Natural killer cell treated with Interleukin-12 subunit alpha and Interleukin-12 subunit beta and Interleukin-15 and Interleukin-18, amount 100 ng/mL, for 72 hours (primary cell): Measurements from ENCODE around the gene AKAP13. TPM values are rescaled to one million over a fixed set of nuclear protein-coding genes. Genes with fewer than 3 reads are reported as not detected.
"Not testable (repeated sequence)": the region's sequence is repeated elsewhere in the genome, so short reads cannot be mapped to it uniquely, and the experiment has no call there.

Experiments used
- ATAC-seq, 2 donors: fragments of 150-1000 bp; cut with Tn5 transposase in 1 of 2; sonication (Bioruptor Pico), chemical (Tn5 transposase) in 1 of 2; 2 replicates each; pipeline ENCODE4 v1.10.0; 2021
- DNase-seq: peaks from one replicate; pipeline ENCODE4 v3.0.0; 2022; ENCODE audit warnings: low spot score
- H3K27ac Mint-ChIP-seq, 2 donors: 1 replicate in 1 of 2; 2 replicates in 1 of 2; pipeline ENCODE4 v1.8.0; 2022; ENCODE audit warnings: mixed read lengths in 2 of 2, mild to moderate bottlenecking in 1 of 2, moderate library complexity in 1 of 2
- H3K27me3 Mint-ChIP-seq, 2 donors: 1 replicate in 1 of 2; 2 replicates in 1 of 2; pipeline ENCODE4 v1.8.0; 2022; ENCODE audit warnings: mixed read lengths in 2 of 2
- H3K36me3 Mint-ChIP-seq: one replicate; pipeline ENCODE4 v1.8.0; 2022; ENCODE audit warnings: mixed read lengths
- H3K4me1 Mint-ChIP-seq, 2 donors: 1 replicate in 1 of 2; 2 replicates in 1 of 2; pipeline ENCODE4 v1.8.0; 2022; ENCODE audit warnings: low read depth in 2 of 2, mixed read lengths in 2 of 2, mild to moderate bottlenecking in 1 of 2
- H3K4me3 Mint-ChIP-seq: one replicate; pipeline ENCODE4 v1.8.0; 2022; ENCODE audit warnings: mixed read lengths
- H3K9me3 Mint-ChIP-seq: 2 replicates; pipeline ENCODE4 v1.8.0; 2022; ENCODE audit warnings: mixed read lengths
- total RNA-seq, 2 donors: library from RNA; stranded (reverse); gene quantifications; one replicate each; pipeline ENCODE4 v1.2.3, GENCODE V29; 2022

AKAP13 gene
- total RNA-seq, 2 donors from 2014 or later = 142 to 176 TPM

DNA sequence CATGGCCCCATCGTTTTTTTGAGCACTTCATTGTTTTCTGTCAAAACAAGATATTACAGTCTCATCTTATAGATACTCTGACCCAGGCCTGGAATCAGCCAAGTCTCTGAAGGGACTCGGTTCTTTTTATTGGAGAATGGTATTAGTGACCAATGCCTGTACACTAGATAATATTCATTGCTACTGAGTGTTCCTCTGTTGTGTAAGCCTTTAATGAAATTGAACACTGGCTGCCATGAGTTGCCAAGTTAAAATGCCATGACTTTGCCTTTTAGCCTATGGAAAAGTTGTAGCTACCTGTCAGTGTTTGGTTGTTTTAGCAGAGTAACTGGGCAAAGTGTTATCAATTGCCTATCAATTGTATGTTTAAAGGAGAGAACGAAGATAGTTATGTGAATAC is 134.0 kb downstream of the AKAP13 start:
- DNase-seq = no peak
- Mint-ChIP-seq H3K36me3 (no peaks in the 10 kb centered on the region), H3K9me3 (no peaks in the 10 kb centered on the region), H3K4me3 (no peak overlapping the region), H3K4me1 (peaks cover 6 to 17% of the 10 kb centered on the region in 2 donors), H3K27me3 (no peaks in the 10 kb centered on the region), H3K27ac (no peak overlapping the region)
- no peak for ATAC-seq

GRCh38 chr15:85515212-85515611 is 134.8 kb downstream of the AKAP13 start:
- H3K4me3 Mint-ChIP-seq = no peak overlapping the region
- ATAC-seq = no peak
- H3K27me3 Mint-ChIP-seq = no peaks in the 10 kb centered on the region
- no peaks in the 10 kb centered on the region for H3K9me3 Mint-ChIP-seq
- no peaks in the 10 kb centered on the region for H3K36me3 Mint-ChIP-seq
- no peak for DNase-seq
- H3K27ac Mint-ChIP-seq = no peak overlapping the region
- peaks cover 6 to 17% of the 10 kb centered on the region in 2 donors for H3K4me1 Mint-ChIP-seq

GRCh38 chr15:85517086-85517485 is 136.7 kb downstream of the AKAP13 start:
- Mint-ChIP-seq H3K4me3 (no peak overlapping the region), H3K27me3 (no peaks in the 10 kb centered on the region), H3K9me3 (no peaks in the 10 kb centered on the region), H3K36me3 (no peaks in the 10 kb centered on the region), H3K4me1 (peaks cover 9 to 24% of the 10 kb centered on the region in 2 donors), H3K27ac (no peak overlapping the region)
- no peak for ATAC-seq
- no peak for DNase-seq

- Mint-ChIP-seq H3K4me3 (no peak overlapping the region), H3K9me3 (no peaks in the 10 kb centered on the region), H3K27ac (no peak overlapping the region), H3K4me1 (peaks cover 19 to 29% of the 10 kb centered on the region in 2 donors), H3K36me3 (peaks cover 7% of the 10 kb centered on the region), H3K27me3 (no peaks in the 10 kb centered on the region)
- no peak for DNase-seq
- ATAC-seq = no peak
Measured at GRCh38 chr15:85518979-85519761, 138.8 kb downstream of the AKAP13 start.

DNA sequence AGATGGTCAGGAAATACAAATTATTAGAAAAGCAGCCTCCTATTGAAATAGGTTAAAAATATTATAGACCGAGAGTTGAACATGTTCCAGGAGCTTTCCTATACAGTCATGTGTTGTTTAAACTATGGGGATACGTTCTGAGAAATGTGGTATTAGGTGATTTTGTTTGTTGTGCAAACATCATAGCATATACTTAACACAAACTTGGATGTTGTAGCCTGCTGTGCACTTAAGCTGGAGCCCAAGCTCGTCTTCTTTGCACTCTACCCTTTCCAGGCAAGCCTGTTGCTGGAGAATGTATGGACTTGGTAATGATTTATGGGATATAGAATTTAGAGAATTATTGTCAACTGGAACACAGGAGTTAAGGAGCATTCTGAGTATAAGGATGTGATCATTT is 140.2 kb downstream of the AKAP13 start:
- Mint-ChIP-seq H3K4me3 (no peak overlapping the region), H3K27me3 (no peaks in the 10 kb centered on the region), H3K4me1 (peaks cover 25 to 34% of the 10 kb centered on the region in 2 donors), H3K9me3 (no peaks in the 10 kb centered on the region), H3K27ac (no peak overlapping the region), H3K36me3 (peaks cover 7% of the 10 kb centered on the region)
- ATAC-seq (no peak), DNase-seq (no peak)

GRCh38 chr15:85523530-85523929 is 143.1 kb downstream of the AKAP13 start:
- no peaks in the 10 kb centered on the region for H3K9me3 Mint-ChIP-seq
- H3K27ac Mint-ChIP-seq = peak overlapping the region; percentile 61 to 89
- H3K27me3 Mint-ChIP-seq = no peaks in the 10 kb centered on the region
- peaks cover 7% of the 10 kb centered on the region for H3K36me3 Mint-ChIP-seq
- H3K4me3 Mint-ChIP-seq = peak overlapping the region; percentile 3
- DNase-seq = no peak
- no peak for ATAC-seq
- peaks cover 26 to 30% of the 10 kb centered on the region in 2 donors for H3K4me1 Mint-ChIP-seq

DNA sequence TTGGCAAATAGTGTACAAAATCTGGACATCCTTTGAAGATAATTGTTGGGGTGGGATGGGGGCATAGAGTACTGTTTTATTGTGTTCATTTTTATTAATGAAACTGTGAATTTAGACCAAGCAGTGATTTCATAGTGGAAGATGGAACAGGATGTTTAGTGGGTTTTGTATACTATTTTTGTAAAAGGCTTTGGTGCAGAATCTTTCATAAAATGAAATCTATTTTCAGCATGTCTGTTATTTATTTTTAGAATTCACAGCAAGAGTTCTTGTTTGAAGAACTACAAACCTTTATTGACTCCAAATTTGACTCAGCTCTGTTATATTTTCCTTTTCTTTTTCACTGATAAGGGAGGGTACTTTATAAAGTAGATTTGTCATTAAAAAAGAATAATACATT is 145.4 kb downstream of the AKAP13 start:
- DNase-seq (no peak), ATAC-seq (no peak)
- Mint-ChIP-seq H3K9me3 (no peaks in the 10 kb centered on the region), H3K4me1 (peaks cover 26% of the 10 kb centered on the region in 2 donors), H3K27me3 (no peaks in the 10 kb centered on the region), H3K36me3 (peaks cover 7% of the 10 kb centered on the region), H3K4me3 (no peak overlapping the region), H3K27ac (peak overlapping the region; percentile 51)

DNA sequence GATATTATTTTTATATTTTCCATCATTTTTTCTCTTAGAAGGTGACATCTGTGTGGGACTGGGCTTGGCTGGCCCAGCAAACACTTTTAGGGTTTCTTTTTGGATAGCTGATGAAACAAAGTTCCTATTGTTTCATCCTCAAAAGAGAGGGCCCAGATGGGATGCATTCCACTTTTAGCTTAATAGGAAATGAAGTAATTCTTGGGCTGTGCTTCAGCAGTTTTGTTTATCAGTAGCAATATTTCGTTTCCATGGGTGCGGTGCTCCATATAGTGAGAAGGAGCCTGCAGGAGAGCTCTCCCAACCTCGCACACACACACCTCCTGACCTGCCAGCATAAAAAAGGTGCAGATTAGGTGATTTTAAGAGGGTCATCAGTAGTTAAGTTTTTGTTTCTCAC is 147.5 kb downstream of the AKAP13 start:
- ATAC-seq (no peak), DNase-seq (no peak)
- Mint-ChIP-seq H3K9me3 (no peaks in the 10 kb centered on the region), H3K4me1 (peaks cover 17 to 28% of the 10 kb centered on the region in 2 donors), H3K27me3 (no peaks in the 10 kb centered on the region), H3K36me3 (peaks cover 7% of the 10 kb centered on the region), H3K4me3 (no peak overlapping the region), H3K27ac (no peak overlapping the region)

DNA sequence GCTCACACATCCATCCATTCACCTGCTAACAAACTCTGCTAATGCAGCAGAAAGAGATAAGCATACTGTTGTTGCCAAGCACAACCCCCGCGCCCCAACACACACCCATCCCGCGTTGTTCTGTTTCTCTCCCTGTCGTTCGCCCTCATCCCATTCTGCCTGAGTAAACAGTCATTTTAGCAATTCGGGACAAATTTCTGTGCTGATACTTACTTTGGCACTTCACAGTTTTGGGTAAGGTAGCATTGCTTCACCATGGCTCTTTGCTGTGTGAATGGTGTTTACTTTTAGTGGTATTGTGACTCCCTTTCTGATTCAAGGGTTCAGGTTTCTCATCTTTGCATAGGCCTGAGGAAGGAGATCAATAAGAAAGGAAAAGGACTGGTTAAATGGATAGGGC is 149.7 kb downstream of the AKAP13 start:
- DNase-seq = no peak
- H3K4me3 Mint-ChIP-seq = no peak overlapping the region
- H3K4me1 Mint-ChIP-seq = peaks cover 17 to 31% of the 10 kb centered on the region in 2 donors
- no peaks in the 10 kb centered on the region for H3K36me3 Mint-ChIP-seq
- H3K9me3 Mint-ChIP-seq = no peaks in the 10 kb centered on the region
- no peaks in the 10 kb centered on the region for H3K27me3 Mint-ChIP-seq
- no peak for ATAC-seq
- H3K27ac Mint-ChIP-seq = no peak overlapping the region

- Mint-ChIP-seq H3K9me3 (no peaks in the 10 kb centered on the region), H3K36me3 (no peaks in the 10 kb centered on the region), H3K27ac (no peak overlapping the region), H3K4me3 (no peak overlapping the region), H3K27me3 (no peaks in the 10 kb centered on the region), H3K4me1 (peaks cover 20 to 30% of the 10 kb centered on the region in 2 donors)
- DNase-seq (no peak), ATAC-seq (no peak)
Measured at GRCh38 chr15:85531083-85531482, 150.7 kb downstream of the AKAP13 start.

DNA sequence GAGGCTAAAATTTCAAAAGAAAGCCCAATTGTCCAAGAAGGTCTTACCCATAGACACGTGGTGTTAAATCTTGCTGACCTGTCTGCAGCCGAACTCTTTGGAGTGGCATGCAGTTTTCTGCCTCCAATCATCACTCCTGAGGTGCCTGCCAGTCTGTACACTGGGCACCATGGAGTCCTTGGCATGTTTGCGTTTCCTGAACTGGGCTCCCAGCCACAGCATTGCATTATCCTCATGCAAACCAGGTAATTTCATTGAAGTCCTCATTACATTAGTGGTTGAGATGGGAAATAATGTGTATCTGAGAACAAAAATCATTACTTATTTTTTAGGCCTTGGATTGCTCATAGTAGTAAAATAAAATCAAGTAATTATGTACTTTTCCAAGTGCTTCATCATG is 152.3 kb downstream of the AKAP13 start:
- Mint-ChIP-seq H3K27ac (peak overlapping the region in 1 of 2 donors; percentile 19), H3K36me3 (no peaks in the 10 kb centered on the region), H3K9me3 (no peaks in the 10 kb centered on the region), H3K27me3 (no peaks in the 10 kb centered on the region), H3K4me1 (peaks cover 27 to 30% of the 10 kb centered on the region in 2 donors), H3K4me3 (no peak overlapping the region)
- ATAC-seq (no peak), DNase-seq (no peak)

GRCh38 chr15:85534031-85534430 is 153.6 kb downstream of the AKAP13 start:
- ATAC-seq (peak; percentile 73 to 81), DNase-seq (no peak)
- peaks cover 27 to 30% of the 10 kb centered on the region in 2 donors for H3K4me1 Mint-ChIP-seq
- no peaks in the 10 kb centered on the region for H3K36me3 Mint-ChIP-seq
- H3K9me3 Mint-ChIP-seq = no peaks in the 10 kb centered on the region
- peak overlapping the region; percentile 22 to 42 for H3K27ac Mint-ChIP-seq
- no peaks in the 10 kb centered on the region for H3K27me3 Mint-ChIP-seq
- H3K4me3 Mint-ChIP-seq = peak overlapping the region; percentile 59

DNA sequence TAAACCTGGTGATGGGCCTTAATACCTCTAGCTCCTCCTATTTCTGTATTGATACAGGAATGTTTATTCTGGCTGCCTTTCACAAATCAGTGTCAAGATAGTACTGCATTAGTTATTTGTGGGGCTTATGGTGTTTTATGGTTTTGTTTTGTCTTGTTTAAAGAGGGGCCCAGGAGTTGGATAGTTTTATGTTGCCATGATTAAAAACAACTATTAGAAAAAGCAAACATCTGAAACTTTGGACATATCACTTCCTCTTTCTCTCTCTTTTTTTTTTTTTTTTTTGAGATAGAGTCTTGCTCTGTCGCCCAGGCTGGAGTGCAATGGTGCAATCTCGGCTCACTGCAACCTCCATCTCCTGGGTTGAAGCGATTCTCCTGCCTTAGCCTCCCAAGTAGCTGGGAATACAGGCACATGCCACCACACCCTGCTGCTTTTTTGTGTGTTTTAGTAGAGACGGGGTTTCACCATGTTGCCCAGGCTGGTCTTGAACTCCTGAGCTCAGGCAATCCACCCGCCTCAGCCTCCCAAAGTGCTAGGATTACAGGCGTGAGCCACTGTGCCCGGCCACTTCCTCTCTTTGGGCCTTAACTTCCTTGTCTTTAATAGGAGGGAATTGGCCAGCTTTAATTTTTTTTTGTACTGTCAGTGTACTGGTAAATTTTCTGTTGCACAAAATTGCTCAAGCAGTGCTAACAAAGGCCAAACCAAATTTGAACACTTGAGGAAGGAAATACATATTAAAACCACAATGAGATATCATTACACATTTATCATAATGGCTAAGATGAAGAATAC is 155.3 kb downstream of the AKAP13 start:
- H3K27me3 Mint-ChIP-seq, H3K36me3 Mint-ChIP-seq, DNase-seq, ATAC-seq, H3K9me3 Mint-ChIP-seq, H3K4me3 Mint-ChIP-seq: not testable (repeated sequence)
- H3K4me1 Mint-ChIP-seq = peaks cover 30 to 36% of the 10 kb centered on the region in 2 donors
- H3K27ac Mint-ChIP-seq = peak overlapping the region in 1 of 2 donors; percentile 43

DNA sequence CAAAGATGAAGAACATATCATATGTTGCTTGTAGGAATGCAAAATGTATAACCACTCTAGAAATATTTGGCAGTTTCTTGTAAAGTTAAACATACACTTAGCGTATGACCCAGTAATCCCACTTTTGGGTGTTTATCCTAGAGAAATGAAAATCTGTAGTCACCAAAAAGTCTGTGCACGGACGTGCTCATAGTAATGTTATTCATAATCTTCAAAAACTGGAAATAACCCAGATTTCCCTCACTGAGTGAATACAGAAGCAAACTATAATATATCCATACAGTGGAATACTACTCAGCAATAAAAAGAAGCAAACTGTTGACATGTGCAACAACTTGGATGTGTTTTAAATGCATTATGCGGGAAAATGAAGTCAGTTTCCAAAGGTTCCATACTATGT is 155.9 kb downstream of the AKAP13 start:
- ATAC-seq (no peak), DNase-seq (no peak)
- no peak overlapping the region for H3K4me3 Mint-ChIP-seq
- no peaks in the 10 kb centered on the region for H3K9me3 Mint-ChIP-seq
- no peak overlapping the region for H3K27ac Mint-ChIP-seq
- H3K4me1 Mint-ChIP-seq = peaks cover 34 to 43% of the 10 kb centered on the region in 2 donors
- H3K36me3 Mint-ChIP-seq = no peaks in the 10 kb centered on the region
- H3K27me3 Mint-ChIP-seq = no peaks in the 10 kb centered on the region
